Activated T-cell treated with anti-CD3 and anti-CD28 coated beads, Interleukin-2, amount 50 U/mL, for 24 hours (primary cell): ENCODE data around the gene TMEM26.

Experiments
- DNase-seq: peaks from one replicate; pipeline ENCODE4 v3.0.0-alpha.2; 2020
- H3K27ac Mint-ChIP-seq: 2 replicates; pipeline ENCODE4 v1.8.0; 2020; ENCODE audit warnings: mild to moderate bottlenecking, mixed read lengths
- H3K27me3 Mint-ChIP-seq: 2 replicates; pipeline ENCODE4 v1.8.0; 2020; ENCODE audit warnings: mixed read lengths
- H3K36me3 Mint-ChIP-seq: 2 replicates; pipeline ENCODE4 v1.8.0; 2020; ENCODE audit warnings: low read depth, mixed read lengths
- H3K4me1 Mint-ChIP-seq: 2 replicates; pipeline ENCODE4 v1.8.0; 2020; ENCODE audit warnings: low read depth, mixed read lengths
- H3K4me3 Mint-ChIP-seq: 2 replicates; pipeline ENCODE4 v1.8.0; 2020; ENCODE audit warnings: mild to moderate bottlenecking, moderate library complexity, mixed read lengths
- H3K9me3 Mint-ChIP-seq: 2 replicates; pipeline ENCODE4 v1.8.0; 2020; ENCODE audit warnings: mixed read lengths

The TMEM26 gene

GRCh38 chr10:61470740-61471139, 17.6 kb upstream of the TMEM26 start:
- Mint-ChIP-seq H3K27ac (no peak overlapping the region), H3K36me3 (no peaks in the 10 kb centered on the region), H3K9me3 (no peaks in the 10 kb centered on the region), H3K27me3 (no peaks in the 10 kb centered on the region), H3K4me3 (no peak overlapping the region), H3K4me1 (no peaks in the 10 kb centered on the region)
- DNase-seq: no peak

GRCh38 chr10:61465901-61466632, 12.9 kb upstream of the TMEM26 start:
- no peaks in the 10 kb centered on the region for H3K9me3 Mint-ChIP-seq
- no peak for DNase-seq

DNA sequence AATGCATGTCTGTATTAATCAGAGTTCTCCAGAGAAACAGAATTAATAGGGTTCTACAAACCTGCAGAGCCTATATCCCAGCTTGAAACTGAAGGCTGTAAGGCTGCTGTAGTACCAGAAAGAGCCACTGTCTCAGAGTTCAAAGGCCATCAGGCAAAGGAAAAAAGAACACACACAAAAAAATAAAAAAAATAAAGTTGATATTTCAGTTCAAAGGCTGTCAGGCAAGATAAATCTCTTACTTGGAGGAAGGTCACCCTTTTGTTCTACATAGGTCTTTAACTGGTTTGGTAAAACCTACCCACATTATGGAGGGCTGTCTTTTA, 12.0 kb upstream of the TMEM26 start:
- DNase-seq: no peak
- no peak overlapping the region for H3K27ac Mint-ChIP-seq
- H3K36me3 Mint-ChIP-seq: no peaks in the 10 kb centered on the region
- H3K27me3 Mint-ChIP-seq: no peaks in the 10 kb centered on the region
- no peaks in the 10 kb centered on the region for H3K9me3 Mint-ChIP-seq
- H3K4me1 Mint-ChIP-seq: no peaks in the 10 kb centered on the region
- no peak overlapping the region for H3K4me3 Mint-ChIP-seq

More at GRCh38 chr10:61465901-61466632, 12.9 kb upstream of the TMEM26 start:
- H3K4me1 Mint-ChIP-seq: no peaks in the 10 kb centered on the region
- no peak overlapping the region for H3K27ac Mint-ChIP-seq
- H3K27me3 Mint-ChIP-seq: no peaks in the 10 kb centered on the region
- H3K36me3 Mint-ChIP-seq: no peaks in the 10 kb centered on the region
- H3K4me3 Mint-ChIP-seq: no peak overlapping the region

GRCh38 chr10:61464461-61465170, 11.4 kb upstream of the TMEM26 start:
- Mint-ChIP-seq H3K4me1 (no peaks in the 10 kb centered on the region), H3K36me3 (no peaks in the 10 kb centered on the region), H3K4me3 (no peak overlapping the region), H3K27me3 (no peaks in the 10 kb centered on the region), H3K27ac (no peak overlapping the region), H3K9me3 (no peaks in the 10 kb centered on the region)
- no peak for DNase-seq

DNA sequence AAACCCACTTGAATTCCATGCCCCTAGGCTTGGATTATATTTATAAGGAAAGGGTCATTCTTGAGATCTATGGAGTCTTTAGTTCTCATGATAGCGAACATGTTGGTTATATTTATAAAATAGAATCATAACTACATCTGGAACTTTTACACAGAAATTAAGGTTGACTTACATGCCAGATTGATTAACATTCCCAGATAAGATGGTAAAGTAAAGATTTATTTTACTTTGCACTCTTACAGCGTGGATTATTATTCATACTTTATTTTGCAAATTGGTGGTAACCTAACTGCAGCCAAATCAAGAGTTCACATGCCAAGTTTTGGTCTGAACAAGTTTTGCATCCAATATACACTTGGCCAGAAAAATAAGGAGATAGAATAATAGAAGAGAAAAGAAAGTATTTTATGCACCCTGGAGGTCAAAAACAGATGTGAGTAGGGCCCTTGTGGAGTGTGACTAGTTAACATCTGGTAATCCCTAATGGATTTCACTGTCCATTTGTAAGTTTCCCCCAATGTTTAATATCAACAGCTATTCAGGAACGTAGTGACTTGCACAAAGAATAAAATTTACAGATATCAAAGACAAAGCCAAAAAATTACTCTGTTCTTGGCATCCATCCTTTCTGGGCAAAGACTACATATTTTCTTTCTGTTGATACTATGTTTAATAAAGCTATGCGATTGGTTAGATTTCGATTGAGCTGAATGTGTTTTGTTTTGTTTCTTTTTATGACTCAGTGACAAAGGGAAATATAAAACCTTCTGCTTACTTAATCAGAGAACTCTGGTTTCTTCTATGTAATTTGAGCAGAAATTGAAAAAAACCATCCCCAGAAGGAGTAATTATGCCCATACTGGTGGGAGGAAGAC, 10.1 kb upstream of the TMEM26 start:
- Mint-ChIP-seq H3K9me3 (no peaks in the 10 kb centered on the region), H3K4me3 (no peak overlapping the region), H3K4me1 (no peaks in the 10 kb centered on the region), H3K27ac (no peak overlapping the region), H3K36me3 (no peaks in the 10 kb centered on the region), H3K27me3 (no peaks in the 10 kb centered on the region)
- DNase-seq: no peak

- Mint-ChIP-seq H3K9me3 (no peaks in the 10 kb centered on the region), H3K27me3 (no peaks in the 10 kb centered on the region), H3K27ac (no peak overlapping the region), H3K4me1 (no peaks in the 10 kb centered on the region), H3K36me3 (no peaks in the 10 kb centered on the region), H3K4me3 (no peak overlapping the region)
- DNase-seq: no peak
Observed at GRCh38 chr10:61460835-61461234, 7.7 kb upstream of the TMEM26 start.

GRCh38 chr10:61458031-61458430, 4.8 kb upstream of the TMEM26 start:
- H3K9me3 Mint-ChIP-seq: no peaks in the 10 kb centered on the region

GRCh38 chr10:61456095-61456789, 3.1 kb upstream of the TMEM26 start:
- Mint-ChIP-seq H3K4me3 (no peak overlapping the region), H3K4me1 (peaks cover 10% of the 10 kb centered on the region), H3K27me3 (peaks cover 42% of the 10 kb centered on the region), H3K36me3 (no peaks in the 10 kb centered on the region), H3K9me3 (no peaks in the 10 kb centered on the region), H3K27ac (no peak overlapping the region)
- no peak for DNase-seq

More at GRCh38 chr10:61458031-61458430, 4.8 kb upstream of the TMEM26 start:
- Mint-ChIP-seq H3K27me3 (peaks cover 24% of the 10 kb centered on the region), H3K27ac (no peak overlapping the region), H3K36me3 (no peaks in the 10 kb centered on the region), H3K4me3 (no peak overlapping the region), H3K4me1 (no peaks in the 10 kb centered on the region)
- no peak for DNase-seq

GRCh38 chr10:61455656-61456055, 2.5 kb upstream of the TMEM26 start:
- Mint-ChIP-seq H3K4me3 (no peak overlapping the region), H3K27ac (no peak overlapping the region), H3K27me3 (peaks cover 46% of the 10 kb centered on the region), H3K4me1 (peaks cover 10% of the 10 kb centered on the region), H3K9me3 (no peaks in the 10 kb centered on the region), H3K36me3 (no peaks in the 10 kb centered on the region)
- no peak for DNase-seq

GRCh38 chr10:61454541-61454940, 1.4 kb upstream of the TMEM26 start:
- Mint-ChIP-seq H3K36me3 (no peaks in the 10 kb centered on the region), H3K9me3 (no peaks in the 10 kb centered on the region), H3K4me1 (peaks cover 10% of the 10 kb centered on the region), H3K4me3 (no peak overlapping the region), H3K27me3 (peaks cover 51% of the 10 kb centered on the region), H3K27ac (no peak overlapping the region)
- DNase-seq: no peak

GRCh38 chr10:61452151-61452651, 980 bp downstream of the TMEM26 start:
- Mint-ChIP-seq H3K27me3 (peaks cover 51% of the 10 kb centered on the region), H3K4me3 (peak overlapping the region; percentile 52), H3K4me1 (peaks cover 10% of the 10 kb centered on the region), H3K9me3 (no peaks in the 10 kb centered on the region), H3K27ac (no peak overlapping the region), H3K36me3 (no peaks in the 10 kb centered on the region)
- peak; percentile 30 for DNase-seq

- DNase-seq: no peak
Observed at GRCh38 chr10:61451357-61451756, 1.8 kb downstream of the TMEM26 start.

DNA sequence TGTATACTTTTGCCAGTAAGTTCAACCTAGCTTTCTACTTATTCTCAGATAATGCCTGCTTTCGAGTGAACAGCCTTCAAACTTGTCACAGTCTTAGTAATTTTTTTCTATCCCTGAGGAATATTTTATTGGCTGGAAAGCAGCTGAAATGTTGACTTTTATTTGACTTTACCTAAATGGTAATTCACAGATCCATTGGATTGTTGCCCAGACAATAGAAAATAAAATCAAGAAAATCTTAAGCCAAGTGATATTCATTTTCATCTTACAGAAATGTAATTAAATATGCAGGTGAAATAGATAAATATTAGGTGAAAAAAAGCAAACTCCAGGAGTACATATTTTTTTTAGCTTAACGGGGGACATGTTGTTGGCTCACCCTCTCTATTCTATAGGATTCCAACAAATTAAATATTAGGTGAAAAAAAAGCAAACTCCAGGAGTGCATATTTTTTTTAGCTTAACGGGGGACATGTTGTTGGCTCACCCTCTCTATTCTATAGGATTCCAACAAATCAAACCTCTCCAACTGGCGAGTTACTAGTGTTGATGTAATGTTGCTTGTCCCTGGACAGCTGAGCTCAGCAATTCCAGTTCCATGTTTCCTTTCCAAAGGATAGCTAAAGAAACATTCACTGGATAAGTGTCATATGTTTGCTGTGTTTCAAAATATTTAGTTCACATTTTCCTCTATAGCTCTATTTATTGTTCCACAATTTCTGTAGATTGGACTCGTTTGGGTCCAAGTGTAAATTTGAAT, 4.2 kb downstream of the TMEM26 start:
- Mint-ChIP-seq H3K36me3 (no peaks in the 10 kb centered on the region), H3K27ac (no peak overlapping the region), H3K9me3 (no peaks in the 10 kb centered on the region), H3K4me1 (peaks cover 10% of the 10 kb centered on the region), H3K27me3 (peaks cover 36% of the 10 kb centered on the region), H3K4me3 (no peak overlapping the region)
- DNase-seq: no peak

More at GRCh38 chr10:61451357-61451756, 1.8 kb downstream of the TMEM26 start:
- peaks cover 51% of the 10 kb centered on the region for H3K27me3 Mint-ChIP-seq
- no peaks in the 10 kb centered on the region for H3K36me3 Mint-ChIP-seq
- no peak overlapping the region for H3K27ac Mint-ChIP-seq
- H3K4me1 Mint-ChIP-seq: peaks cover 10% of the 10 kb centered on the region
- H3K9me3 Mint-ChIP-seq: no peaks in the 10 kb centered on the region
- no peak overlapping the region for H3K4me3 Mint-ChIP-seq
